NCI-H82 treated with DMSO at 0.1 percent for 48 hours (cell line): ENCODE measurements around the gene C2CD2.
"Not testable (repeated sequence)": the region's sequence is repeated elsewhere in the genome, so short reads cannot be mapped to it uniquely, and the experiment has no call there.

ENCODE experiments used
- DNase-seq: peaks from one replicate; lab custom pipeline; 2025; ENCODE audit not compliant: unreplicated experiment; lab: John Stamatoyannopoulos, UW

The C2CD2 gene

DNA sequence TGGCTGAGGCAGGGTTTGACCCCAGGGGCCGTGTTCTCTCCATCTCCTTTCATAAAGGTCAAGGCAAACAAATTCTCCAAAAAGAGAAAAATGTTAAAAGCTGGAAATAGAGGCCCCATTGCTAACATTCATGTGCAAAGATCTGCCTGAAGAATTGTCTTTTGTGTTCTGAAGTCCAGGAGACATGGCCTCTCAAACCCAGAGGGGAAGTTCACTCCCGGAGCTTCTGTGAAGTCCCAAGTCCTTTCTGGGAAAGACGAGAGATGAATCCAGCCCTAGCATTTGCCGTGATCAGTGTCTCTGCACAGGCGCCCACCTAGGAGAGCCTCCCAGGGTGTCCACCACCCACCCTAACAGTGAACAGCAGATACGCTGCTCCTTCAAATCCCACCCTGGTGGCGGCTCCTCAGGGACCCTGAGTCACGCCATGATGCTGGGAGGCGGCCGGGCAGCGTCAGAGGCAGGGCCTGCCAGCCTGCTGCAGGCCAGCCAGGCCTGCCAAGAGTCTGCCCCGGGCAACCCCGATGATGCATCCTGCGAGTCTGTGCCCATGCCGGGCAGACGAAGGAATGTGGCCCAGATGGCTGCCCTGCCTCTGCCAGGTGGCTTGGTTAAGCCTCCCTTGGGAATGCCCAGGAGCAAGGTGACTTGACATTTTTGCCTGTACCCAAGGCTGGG, 5.2 kb upstream of the C2CD2 start:
- no peak for DNase-seq

DNA sequence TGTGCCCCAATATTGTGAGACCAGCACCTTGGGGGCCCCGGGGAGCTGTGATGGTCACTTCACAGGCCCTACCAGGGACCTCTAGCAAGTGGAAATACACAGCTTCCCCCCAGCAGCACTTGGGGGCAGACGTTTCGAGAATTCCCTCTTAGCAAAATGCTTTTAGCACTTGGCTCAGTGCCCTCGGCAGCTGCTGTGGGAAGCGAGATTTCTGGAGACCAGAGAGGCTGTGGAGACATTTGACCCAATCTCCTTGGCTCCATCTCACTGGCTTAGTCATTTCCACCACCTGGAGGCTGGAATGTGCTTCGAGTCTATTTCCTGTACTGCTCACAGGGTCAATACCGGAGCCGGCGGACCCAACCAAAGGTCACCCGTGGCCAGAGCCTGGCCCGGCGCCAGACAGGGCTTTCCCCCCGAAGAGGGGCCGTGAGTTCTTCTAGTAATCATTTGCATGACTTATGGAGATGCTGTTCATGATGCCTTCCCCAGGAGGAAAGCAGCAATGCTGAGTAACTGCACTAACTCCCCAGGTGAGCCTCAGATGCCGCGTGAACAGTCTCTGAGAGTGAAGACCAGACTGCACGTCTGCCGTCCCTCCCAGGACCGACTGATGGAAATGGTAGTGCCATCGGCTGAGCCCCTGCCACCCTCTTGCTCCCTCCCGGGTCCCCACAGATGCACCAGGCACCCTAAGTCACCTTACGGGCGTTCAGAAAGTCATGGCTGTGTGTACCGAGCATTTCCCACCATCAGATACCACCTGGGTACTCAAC, 4.4 kb upstream of the C2CD2 start:
- peak; percentile 74 for DNase-seq

DNA sequence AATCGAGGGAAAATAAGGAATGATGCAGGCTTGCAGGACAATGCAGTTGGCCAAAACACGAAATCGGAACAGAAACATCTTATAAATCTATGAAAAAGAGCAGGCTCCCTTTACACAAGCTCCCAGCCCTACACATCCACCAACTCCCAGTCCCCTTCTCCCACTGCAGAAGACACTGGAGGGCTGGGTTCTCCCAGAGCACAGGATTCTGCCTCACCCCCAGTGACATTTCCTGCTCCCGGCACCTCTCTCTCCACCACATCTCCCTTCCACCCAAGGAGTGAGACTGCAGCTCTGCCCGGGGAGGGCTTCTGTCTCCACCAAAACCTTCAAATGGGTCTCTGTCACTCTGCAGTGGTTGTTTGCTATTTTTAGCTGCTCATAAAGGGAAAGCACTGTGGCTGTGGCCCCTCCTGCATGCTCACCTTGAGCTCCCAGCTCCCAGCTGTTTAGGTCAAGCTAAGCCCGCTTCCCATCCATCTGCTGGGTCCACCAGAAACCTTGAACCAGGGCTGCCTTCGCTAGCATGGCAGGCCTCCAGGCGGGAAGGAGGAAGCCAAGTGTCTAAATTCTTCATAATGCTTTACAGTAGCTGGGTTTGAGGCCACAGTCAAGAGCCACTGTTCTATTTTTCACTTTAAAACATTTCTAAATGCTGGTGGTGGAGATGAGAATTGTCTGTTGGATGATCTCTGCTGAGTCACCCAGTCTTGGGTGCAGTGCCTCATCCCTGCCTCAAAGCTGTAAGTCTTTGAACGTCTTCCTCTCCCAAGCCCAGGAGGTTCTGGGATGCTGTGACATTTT, 3.3 kb upstream of the C2CD2 start:
- no peak for DNase-seq

DNA sequence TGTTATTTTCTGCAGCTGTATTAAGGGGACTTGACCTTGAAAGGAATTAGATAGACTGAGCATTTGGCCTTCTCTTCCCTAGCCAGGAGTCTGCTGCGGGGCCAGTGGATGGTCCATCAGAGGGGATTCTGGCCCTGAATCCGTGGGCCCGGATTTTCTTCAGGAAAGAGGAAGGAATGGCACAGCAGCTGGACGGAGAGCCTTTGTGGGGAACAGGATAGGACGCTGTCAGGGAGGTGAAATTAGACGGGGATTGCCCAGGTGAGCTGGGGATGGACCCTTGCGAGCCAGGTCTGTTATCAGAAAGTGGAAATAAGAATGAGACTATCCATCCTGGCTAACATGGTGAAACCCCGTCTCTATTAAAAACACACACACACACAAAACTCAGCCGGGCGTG, 1.7 kb upstream of the C2CD2 start:
- DNase-seq: no peak

DNA sequence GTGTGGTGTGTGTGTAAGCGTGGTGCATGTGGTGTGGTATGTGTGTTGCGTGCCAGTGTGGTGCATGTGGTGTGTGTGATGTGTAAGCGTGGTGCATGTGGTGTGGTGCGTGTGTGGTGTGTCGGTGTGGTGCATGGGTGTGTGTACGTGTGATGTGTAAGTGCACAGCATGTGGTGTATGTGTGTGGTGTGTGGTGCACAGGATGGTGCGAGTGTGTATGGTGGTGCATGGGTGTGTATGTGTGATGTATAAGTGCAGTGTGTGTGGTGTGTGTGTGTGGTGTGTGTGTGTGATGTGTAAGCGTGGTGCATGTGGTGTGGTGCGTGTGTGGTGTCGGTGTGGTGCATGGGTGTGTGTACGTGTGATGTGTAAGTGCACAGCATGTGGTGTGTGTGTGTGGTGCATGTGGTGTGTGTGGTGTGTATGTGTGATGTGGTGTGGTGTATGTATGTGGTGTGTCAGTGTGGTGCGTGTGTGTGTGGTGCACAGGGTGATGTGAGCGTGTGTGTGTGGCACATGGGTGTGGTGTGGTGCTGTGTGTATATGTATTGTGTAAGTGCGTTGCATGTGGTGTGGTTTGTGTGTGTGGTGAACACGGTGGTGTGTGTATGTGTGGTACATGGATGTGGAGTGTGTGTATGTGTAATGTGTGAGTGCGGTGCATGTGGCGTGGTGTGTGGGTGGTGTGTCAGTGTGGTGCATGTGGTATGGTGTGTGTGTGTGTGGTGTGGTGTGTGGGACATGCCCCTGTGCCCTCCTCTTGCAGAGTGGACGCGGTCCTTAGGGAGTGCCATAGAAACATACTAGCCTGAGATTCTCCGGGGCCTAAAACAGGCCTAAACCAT, 1.1 kb upstream of the C2CD2 start:
- no peak for DNase-seq

DNA sequence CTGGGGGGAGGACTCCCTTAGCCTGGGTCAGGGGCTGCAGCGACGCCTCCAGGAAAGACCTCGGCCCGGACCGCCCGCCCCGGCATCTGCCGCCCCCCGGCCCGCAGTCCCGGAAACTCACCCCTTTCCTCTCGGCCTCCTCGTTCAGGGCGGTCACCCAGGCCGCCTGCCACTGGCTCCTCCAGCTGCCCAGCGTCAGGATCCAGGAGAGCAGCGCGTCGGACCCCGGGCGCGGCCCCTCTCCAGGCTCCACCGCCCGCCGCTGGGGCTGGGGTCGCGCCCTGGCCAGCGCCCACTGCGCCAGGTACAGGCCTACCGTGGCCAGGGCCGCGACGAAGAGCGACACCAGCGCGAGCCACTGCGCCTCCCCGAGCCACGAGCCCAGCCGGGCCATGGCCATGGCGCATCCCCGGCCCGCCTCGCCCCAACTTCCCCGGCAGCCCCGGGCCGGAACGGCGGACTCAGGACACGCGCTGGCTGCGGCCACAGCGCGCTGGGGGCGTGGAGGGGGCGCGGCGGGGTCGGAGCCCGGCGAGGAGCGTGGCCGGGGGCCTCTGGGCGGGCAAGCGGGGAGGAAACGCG, 478 bp downstream of the C2CD2 start:
- DNase-seq: no peak

DNA sequence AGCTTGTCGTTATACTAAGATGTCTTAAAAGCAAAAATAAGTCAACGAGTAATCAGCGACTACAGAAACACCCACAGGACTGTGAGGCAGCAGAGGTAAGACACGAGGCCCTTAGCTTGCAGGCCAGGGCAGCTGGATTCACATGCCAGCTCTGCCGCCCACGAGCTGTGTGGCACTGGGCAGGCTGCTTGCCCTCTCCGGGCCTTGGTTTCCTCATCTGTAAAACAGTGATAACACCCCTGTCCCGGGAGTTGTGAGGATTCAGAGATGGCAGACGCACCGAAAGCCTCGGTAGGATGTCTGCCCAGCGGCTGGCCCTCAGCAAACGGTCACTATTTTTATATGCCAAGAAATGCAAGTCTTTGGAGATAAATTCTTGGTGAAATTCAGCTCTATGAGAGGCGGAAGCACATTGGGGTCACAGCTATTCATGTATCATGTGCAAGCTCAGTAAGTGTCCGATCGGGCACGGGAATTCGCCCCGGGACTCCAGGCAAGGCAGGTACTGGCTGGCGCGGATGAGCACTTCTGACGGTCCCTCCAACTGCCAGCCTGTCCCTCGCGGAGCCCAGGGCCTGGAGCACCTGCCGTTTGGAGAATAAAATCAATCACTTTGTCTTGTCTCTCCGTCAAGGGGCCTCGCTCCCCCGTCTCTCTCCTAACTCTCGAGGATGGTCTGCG, 1.1 kb downstream of the C2CD2 start:
- DNase-seq: no peak

DNA sequence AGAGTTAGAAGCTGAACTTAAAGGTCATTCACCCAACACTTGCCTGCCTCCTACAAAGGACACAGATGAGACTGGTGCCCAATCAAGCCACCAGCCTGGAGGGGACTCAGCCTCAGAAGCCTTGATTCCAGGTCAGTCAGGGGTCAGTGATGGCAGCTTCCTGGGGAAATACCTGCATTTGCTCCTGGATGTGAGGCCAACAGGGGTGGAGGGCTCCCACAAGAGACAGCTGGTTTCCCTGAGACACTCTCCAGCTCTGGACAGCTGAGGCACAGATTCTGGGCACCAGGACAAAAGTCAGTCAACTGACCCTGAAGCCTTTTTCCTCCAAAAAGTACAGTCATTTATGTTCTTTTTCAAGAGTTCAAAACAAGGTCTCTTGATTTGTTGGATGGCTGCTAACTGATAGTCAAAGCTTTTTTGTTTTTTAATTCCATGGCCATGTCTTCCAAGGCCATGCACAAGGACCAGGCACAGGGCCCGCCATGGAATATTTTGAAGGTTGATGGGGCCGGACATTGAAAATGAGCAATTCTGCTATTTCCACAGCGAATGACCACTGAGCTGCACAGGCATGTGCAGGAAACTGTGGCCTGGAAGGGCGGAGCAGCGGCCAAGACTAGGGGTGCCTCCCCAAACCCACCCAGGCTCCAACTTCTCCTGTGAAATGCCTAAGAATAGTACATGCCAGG, 1.8 kb downstream of the C2CD2 start:
- DNase-seq: no peak

DNA sequence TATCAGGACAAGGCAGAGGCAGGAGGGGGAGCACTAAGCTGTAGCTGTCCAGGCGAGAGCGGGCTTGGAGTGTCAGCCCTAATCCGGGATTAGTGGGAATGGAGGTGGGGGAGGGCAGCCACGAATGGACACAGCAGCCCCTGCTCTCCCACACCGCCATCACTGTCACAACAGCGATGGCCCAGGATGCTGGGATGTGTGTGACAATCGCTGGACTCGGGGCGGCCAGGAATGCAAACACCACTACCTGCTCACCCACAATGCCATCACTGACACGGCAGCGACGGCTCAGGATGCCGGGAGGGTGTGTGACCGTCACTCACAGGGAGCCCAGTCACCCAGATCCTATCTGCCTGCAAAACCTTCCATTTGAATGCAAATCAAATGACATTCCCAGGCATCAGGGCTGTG, 2.9 kb downstream of the C2CD2 start:
- peak; percentile 76 for DNase-seq

DNA sequence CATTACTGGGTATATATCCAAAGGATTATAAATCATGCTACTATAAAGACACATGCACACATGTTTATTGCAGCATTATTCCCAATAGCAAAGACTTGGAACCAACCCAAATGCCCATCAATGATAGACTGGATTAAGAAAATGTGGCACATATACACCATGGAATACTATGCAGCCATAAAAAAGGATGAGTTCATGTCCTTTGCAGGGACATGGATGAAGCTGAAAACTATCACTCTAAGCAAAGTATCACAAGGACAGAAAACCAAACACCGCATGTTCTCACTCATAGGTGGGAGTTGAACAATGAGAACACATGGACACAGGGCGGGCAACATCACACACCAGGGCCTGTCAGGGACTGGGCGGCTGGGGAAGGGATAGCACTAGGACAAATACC, 4.2 kb downstream of the C2CD2 start:
- not testable (repeated sequence) for DNase-seq

DNA sequence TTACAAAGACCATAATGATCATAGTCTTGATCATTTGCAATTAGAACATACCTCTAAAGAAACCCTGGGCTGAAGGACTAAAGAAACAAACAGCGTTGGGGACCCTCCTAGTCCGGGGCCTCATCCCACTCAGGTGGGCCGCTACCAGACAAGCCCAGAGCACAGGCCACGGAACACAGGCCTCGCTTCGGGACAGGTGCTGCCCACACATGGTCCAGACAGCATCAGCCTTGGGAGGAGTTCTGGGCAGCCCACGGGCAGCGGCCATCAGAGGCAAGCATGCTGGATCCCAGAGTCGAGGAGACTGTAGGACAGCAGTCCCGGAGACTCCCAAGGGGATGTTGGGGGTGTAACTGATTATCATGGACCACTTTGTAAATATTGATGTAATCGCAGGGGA, 4.9 kb downstream of the C2CD2 start:
- no peak for DNase-seq

DNA sequence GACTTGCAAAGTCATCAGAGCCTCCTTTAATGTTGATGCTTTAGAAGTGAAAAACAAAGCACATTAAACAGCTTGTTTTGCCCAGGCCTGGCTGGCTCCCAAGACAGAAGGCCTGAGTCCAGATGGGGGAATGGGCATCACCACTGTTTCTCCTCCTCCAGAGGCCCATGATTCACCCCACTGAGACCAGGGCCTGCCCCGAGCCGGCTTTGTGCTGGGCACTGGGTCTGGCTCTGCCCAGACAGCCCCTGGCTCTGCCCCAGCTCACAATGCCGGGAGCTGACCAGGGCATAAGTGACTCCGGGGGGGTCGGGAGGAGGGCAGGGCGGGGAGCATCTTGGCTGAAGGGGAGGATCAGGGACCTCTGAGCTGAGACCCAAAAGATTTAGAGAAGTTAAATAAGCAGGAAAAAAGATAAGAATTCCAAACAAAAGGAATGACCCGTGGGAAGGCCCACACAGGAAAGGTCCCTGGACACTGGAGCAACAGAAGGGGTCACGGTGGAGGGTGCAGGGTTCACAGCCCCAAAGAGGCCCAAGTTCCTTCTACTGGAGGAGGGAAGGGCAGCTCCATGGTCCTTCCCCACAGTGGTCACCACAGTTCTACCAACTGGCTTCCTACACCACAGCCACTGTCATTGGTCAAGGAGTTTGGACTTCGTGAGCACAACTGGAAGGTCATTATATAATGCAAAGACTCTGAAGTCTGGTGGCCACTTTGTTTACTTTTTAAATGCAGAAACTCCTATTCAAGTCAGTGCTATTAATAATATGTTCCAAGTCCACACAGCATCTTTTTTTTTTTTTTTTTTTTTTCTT, 5.5 kb downstream of the C2CD2 start:
- DNase-seq: no peak

DNA sequence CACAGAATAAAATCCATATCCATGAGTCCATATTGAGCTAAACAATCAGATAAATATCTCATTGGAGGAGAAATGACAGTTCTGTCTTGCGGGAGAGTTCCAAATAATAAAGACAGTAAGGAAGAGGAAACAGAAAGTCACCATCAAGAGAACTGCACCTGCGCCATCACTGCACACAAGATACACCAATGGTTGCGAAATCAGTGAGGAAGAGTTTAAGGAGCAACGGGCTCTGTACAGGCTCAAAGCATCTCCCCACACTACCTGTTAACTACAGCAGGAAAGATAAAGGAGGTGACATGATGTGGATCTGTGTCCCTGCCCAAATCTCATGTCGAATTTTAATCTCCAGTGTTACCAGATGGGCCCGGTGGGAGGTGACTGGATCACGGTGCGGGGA, 7.8 kb downstream of the C2CD2 start:
- no peak for DNase-seq

DNA sequence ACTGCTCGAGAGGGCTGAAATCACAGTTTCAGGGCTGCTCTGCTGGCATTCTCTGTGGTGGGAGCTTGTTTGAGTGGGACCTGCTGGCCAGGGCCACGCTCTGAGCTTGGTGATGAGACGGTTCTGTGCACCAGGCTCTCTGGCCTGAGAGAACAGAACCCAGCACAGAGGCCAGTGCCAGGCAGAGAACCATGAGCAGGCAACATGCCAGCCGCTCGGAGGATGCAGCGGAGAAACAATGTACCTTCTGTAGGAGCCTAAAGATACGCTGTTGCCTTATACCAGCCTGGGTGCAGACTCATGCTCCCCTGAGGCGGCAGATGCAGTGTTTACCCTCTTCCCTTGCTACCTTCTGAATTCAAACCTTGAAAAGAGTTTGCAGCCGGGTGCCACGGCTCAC, 10.0 kb downstream of the C2CD2 start:
- DNase-seq: no peak

DNA sequence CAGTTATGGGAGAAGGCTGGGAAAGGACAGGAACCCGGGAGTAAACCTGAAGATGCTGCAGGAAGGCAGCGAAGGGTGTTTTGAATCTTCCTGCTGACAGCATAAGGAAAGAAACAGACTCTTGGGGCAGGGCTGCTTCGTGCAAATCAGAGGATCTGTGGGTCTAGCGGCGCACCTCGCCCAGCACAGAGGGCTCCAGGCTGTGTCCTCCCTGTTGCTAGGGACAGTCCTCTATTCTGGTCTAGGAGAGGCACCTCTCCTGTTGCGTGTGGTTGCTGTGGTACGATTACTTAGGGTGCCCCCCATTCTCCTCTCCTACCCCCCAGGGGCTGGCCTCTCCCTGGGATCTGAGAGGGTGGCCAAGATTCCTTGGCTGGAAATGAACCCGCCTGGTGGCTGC, 11.4 kb downstream of the C2CD2 start:
- no peak for DNase-seq

DNA sequence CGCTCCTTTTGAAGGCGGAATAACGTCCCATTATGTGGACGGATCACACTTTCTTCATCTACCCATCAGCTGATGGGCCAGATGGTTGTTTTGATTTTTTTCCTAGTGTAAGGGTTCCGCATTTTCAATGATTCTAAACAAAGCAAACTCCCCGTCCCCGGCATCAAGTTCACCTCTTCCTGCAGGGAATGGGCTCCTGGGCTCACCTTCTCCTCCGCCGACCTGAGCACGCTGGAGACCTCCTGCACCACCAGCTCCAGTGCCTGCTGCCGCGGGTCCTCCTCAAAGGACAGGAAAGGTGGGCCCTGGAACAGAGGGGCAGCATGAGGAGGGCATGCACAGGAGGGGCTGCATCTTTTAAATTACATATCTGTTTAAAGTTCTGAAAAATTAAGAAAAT, 11.9 kb downstream of the C2CD2 start:
- no peak for DNase-seq

DNA sequence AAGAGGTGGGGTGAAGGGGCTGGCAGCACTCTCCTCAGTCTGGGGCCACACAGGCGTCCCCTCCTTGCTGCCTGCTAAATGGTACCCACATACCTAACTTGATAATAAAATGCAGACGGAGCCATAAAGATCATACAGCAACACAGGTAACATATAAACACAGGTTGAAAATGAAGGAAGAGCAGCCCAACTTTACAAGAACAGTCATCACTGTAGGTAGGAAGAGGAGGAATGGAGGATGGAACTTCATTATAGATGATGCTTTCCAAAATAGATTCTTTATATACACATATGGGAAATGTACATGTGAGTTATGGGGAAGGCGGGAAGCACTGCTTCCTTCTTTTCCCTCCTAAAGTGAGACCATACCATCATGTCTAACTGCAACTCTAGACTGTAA, 13.4 kb downstream of the C2CD2 start:
- DNase-seq: no peak

DNA sequence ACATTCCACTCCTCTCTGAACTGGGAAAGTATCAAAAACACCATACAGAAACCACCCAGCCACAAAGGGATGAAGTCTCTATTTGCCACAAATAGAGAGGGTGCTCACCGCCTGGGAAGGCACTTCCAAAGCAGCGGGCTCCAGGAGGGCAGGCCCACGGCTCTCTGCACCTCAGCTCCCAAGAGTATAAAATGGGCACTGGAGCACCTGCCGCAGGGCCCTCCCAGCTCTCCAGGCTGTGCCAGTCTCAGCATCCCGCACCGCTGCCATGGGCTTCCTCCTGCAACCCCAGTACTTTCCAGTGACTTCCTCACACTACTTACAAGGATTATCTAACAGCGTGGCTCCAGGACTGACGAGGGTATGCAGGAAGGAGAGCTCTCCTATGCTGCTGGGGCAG, 14.4 kb downstream of the C2CD2 start:
- DNase-seq: no peak
